HG03520 (cell line): ENCODE data around the gene CCL3.

Source experiments
- ATAC-seq: cut with Tn5 transposase; IDR thresholded peaks from one replicate; pipeline ENCODE4 v1.9.1; 2021; ENCODE audit warnings: mild to moderate bottlenecking, moderate library complexity; ENCODE audit not compliant: unreplicated experiment

CCL3 gene

GRCh38 chr17:36055921-36056520, 33.9 kb downstream of the CCL3 start:
- ATAC-seq: no peak

- no peak for ATAC-seq
These were observed 34.8 kb downstream of the CCL3 start for GRCh38 chr17:36055171-36055570.

DNA sequence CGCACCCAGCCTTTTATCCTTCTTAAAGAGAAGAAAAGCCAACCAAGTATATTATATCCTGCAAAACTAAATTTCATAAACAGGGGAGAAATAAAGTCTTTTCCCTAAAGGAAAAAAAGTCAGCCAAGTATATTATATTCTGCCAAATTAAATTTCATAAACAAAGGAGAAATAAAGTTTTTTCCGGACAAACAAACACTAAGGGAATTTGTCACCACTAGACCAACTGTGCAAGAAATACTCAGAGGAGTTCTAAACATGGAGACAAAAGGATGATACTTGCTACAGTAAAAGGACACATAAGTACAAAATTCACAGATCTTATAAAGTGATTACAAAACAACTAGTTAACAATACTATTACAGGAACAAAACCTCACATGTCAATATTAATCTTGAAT, 40.3 kb downstream of the CCL3 start:
- no peak for ATAC-seq

DNA sequence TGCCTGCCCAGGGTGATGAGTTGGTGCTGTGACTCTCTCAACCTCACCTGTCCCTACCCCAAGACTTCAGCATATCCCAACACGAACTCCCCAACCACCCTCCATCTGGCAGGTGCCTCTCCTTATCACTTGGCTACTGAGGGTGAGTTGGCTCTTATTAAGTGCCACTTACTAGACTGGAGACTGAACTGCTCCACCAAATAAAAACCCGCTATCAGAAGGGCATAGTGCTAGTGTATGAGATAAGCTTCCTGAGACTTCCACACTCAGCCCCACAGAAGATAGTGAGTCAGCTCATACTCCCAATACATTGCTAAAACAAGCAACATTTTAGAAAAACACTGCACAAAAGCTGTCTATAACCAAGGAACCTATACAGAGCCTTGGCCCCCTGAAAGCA, 41.9 kb downstream of the CCL3 start:
- ATAC-seq: no peak
